GM21786 (cell line): Measurements from ENCODE around the gene OCA2.
"Not testable (repeated sequence)": the region's sequence is repeated elsewhere in the genome, so short reads cannot be mapped to it uniquely, and the experiment has no call there.

Experiments
- ATAC-seq: cut with Tn5 transposase; IDR thresholded peaks from one replicate; pipeline ENCODE4 v1.9.1; 2021; ENCODE audit not compliant: unreplicated experiment

The OCA2 gene

DNA sequence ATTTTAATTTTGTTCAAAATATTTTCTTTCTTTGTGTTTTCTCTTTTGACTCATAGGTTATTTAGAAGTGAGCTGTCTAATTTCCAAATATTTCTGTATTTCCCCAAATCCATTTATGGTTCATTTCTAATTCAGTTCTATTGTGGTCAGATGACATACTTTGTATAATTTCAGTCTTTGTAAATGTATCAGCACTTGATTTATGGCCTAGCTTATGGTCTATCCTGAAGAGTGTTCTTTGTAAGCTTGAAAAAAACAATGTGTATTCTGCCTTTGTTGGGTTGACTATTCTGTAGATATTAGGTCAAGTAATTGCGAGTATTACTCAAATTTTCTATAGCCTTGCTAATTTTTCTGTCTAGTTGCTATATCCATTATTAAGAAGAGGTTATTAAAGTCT lies 311.2 kb downstream of the OCA2 start:
- ATAC-seq = no peak

GRCh38 chr15:27784107-27784506 lies 315.0 kb downstream of the OCA2 start:
- no peak for ATAC-seq

GRCh38 chr15:27783678-27784077 lies 315.4 kb downstream of the OCA2 start:
- no peak for ATAC-seq

DNA sequence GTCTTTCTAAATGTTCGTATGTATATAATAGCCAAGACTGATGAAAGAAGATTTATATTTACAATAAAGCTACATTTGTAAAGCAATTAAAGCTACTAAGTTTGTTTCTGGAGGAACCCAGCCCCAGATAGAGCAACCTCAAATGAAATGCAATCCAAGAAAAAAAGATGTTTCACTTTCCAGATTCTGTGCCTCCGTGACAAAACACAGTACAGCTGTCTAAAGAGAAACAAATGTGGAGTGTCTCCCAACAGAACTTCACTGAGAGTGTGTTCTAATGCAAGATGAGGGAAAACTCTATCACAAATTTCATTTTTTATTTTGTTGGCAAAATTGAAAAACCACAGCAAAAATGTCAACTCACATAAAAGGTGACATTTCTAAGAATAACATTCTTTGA lies 317.0 kb downstream of the OCA2 start:
- ATAC-seq = no peak

GRCh38 chr15:27776501-27776900 lies 322.6 kb downstream of the OCA2 start:
- ATAC-seq = no peak

DNA sequence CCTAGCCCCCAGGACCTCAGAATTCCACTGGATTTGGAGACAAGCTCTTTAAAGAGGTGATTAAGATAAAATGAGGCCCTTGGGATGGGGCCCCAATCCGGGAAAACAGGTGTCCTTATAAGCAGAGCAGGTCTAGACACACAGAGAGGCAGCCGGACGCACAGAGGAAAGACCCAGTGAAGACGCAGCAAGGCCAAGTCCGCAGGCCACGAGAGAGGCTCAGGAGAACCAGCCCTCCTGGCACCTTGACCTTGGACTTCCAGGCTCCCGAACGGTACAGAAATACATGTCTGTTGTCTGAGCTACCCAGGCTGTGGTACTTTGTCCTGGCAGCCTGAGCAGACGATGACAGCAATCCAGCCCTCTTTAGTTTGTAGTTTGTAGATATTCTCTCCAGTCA lies 324.5 kb downstream of the OCA2 start:
- ATAC-seq = no peak

GRCh38 chr15:27774191-27774590 lies 324.9 kb downstream of the OCA2 start:
- ATAC-seq = no peak

DNA sequence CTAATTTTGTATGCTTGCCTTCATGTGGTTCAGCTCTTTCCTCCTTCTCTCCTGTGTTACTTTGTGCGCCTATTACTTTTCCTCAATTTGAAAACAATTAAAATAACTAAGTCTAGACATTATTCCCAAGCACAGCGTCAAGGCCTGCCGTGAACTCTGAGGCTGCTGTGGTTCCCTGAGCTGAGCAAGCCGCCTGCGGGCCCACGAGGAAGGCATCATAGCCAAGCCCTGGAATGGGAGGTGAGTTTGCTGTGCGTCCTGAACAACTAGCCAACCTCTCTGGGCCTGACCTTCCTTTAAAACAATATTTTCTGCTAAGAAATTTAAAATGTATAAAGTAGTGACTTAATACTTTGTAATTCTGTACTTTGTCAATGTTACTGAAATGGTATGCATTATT lies 327.2 kb downstream of the OCA2 start:
- ATAC-seq = no peak

DNA sequence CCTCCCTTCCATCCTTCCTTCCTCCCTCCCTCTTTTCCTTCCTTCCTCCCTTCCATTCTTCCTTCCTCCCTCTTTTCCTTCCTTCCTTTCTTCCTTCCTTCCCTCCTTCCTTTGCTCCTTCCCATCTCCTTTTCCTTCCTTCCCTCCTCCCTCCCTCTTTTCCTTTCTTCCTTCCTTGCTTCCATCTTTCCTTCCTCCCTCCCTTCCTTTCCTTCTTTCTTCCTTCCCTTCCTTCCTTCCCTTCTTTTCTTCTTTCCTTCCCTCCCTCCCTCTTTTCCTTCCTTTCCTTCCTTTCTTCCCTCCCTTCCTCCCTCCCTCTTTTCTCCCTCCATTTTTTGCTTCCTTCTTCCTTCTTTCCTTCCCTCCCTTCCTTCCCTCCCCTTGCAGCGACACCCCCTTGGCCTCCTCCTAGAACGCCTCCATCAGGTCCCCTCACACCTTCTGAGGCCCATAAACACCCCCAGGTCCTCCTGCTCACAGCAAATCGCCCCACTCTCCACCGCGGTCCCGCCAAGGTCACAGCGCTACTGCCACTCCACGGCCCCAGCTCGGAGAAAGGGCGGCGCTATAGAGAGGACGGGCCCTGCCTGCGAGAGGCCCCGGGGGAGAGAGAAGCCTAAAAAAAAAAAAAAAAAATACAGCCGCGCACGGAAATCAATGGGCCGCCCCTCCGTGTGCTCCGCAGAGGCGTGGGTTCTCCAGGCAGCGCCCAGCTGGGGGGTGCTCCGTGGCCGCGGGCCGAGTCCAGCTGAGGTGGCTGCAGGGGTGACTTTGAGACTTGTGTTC lies 328.2 kb downstream of the OCA2 start:
- no peak for ATAC-seq

DNA sequence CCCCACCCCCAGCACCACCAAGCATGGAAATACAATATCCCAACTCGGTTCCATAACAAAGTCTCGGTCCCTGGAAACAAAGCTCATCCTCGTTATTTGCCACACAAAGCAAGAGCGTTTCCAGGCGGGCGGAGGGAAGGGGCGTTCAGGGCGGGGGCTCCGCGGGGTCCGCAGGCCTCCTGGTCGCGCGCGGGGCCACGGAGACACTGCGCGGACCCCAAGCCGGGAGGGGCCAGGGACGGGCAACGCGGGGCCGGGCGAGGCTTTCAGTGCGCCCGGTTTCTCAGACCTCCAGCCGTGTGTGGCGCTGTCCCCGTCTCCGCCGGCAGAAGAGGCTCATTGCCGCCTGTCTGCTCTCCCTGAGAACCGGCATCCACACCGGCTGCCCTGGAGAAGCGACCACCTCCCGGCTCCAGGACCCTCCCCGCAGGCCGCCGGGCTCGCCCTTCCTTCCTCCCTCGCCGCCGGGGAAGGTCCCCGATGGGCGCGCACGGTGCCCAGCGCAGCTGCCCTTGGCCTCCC lies 329.0 kb downstream of the OCA2 start:
- no peak for ATAC-seq

DNA sequence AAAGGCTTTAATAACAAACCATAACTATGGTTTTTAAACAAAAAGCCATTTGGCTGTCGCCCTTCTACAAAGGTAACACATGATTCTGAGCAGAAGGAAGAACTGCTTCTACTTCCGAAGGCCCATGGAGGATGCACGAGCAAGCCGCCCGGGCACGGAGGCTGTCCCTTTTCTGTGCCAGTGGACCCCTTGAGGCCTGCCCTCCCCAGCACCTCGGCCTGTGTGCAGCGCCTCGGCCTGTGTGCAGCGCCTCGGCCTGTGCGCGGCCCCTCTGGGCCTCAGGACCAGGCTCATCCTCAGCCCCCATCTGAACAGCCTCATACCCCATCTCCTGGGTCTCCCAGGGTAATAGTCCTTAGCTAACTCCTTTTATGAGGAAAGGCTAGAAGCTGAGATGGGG lies 329.5 kb downstream of the OCA2 start:
- no peak for ATAC-seq

DNA sequence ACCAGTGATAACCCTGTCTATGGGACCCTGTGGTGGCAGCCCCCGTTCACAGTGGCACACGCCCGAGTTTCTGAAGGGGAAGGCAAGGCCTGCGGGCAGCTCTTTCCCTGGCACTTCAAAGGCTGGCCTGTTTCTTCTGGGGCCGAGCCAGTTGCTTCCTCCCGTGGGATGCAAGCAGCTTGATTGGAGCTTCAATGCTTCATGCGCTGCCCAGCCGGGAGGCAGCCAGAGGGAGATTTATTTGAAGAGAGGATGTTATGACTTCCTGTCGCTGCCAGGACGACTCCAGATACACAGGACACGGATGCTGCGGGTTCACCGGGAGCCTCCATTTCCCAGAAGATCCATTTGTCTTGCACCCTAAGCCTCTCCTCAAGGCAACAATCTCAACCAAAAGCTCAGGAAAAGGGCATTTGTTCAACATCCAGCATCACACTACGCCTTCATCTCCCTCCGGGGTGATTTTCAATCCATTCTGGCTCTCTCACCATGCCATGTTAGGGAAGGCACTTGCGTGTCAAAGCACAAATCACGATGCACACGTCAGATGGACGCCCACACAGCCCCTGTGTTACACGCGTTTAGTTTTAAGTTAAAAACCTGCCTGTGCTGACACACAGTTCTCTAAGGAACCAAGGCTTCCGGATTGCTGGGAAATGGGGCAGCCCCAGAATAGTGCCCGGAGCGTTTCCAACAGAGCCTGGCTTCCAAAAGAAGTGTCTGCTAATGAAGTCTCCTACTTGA lies 330.2 kb downstream of the OCA2 start:
- no peak for ATAC-seq

GRCh38 chr15:27767918-27768640 lies 331.0 kb downstream of the OCA2 start:
- ATAC-seq = no peak

DNA sequence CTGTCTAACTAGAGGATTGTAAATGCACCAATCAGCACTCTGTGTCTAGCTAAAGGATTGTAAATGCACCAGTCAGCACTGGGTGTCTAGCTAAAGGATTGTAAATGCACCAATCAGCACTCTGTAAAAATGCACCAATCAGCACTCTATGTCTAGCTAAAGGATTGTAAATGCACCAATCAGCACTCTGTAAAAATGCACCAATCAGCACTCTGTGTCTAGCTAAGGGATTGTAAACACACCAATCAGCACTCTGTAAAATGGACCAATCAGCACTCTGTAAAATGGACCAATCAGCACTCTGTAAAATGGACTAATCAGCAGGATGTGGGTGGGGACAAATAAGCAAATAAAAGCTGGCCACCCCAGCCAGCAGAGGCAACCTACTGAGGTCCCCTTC lies 331.7 kb downstream of the OCA2 start:
- not testable (repeated sequence) for ATAC-seq

GRCh38 chr15:27764339-27764738 lies 334.8 kb downstream of the OCA2 start:
- no peak for ATAC-seq

DNA sequence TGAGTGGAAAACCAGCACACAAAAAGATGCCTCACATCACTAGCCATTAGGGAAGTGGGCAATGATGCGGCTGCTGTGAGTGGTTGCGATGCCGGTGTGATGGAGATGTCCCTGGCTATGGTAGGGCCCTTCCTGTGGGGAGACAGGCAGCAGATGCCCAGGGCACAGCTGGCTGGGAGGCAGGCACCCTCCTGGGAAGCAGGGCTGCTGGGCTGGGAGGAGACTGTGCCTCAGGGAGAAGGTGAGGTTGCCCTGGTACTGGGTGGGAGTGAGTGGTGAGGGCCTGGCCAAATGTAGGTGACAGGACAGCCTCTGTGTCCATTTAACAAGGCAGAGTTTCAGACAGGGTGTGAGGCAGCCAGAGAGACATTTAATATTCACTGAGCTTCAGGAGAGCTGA lies 335.6 kb downstream of the OCA2 start:
- no peak for ATAC-seq

- ATAC-seq = no peak
These were observed 336.6 kb downstream of the OCA2 start for GRCh38 chr15:27762471-27762870.

DNA sequence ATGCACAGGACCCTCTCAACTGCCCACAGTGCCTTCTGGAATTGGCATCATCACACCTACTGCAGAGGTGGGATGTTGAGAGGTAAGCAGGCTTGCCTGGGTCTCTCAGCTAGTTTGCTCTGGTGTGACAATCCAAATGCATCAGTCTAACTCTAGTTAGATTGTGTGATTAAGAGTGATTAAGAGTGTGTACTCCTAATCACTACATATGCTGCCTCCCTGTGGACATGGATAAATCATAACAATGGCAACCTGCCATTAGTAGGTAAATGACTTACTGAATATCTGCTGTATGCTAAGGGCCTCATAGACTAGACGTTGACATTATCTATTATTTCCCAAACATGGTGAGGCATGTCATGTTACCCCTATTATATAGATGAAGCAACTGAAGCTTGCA lies 342.1 kb downstream of the OCA2 start:
- ATAC-seq = no peak

- ATAC-seq = no peak
These were observed 346.4 kb downstream of the OCA2 start for GRCh38 chr15:27752691-27753090.

- no peak for ATAC-seq
These were observed 351.1 kb downstream of the OCA2 start for GRCh38 chr15:27747997-27748396.

- ATAC-seq = no peak
These were observed 352.6 kb downstream of the OCA2 start for GRCh38 chr15:27746401-27746955.
